K562 (cell line): ENCODE measurements around the gene MB21D2. TPM values are rescaled to one million over a fixed set of nuclear protein-coding genes. Genes with fewer than 3 reads are reported as not detected.

Source experiments
- ATAC-seq: fragments of 200-7000 bp; cut with Tn5 transposase; 3 replicates; pipeline ENCODE4 v1.9.1; 2020; ENCODE audit warnings: moderate library complexity
- BruUV-seq: library from RNA; stranded (reverse); fragments of 400-500 nt; replicated peaks from 2 replicates; lab custom pipeline; 2021; lab: Mats Ljungman, UMichigan
- CTCF ChIA-PET: fragments of 300-600 bp; formaldehyde crosslinking; extraction: SDS; loops from one replicate; lab custom pipeline; 2021; ENCODE audit warnings: low intra/inter-chr PET ratio; lab: Yijun Ruan, JAX
- POLR2A ChIA-PET: fragments of 300-600, 350-650 bp; sonication (Branson Sonifier 250); formaldehyde crosslinking; extraction: SDS; loops from one replicate; lab custom pipeline; 2021; ENCODE audit warnings: antibody characterized with exemption, inconsistent platforms; lab: Yijun Ruan, JAX
- DNase-seq, 4 experiments: peaks; one replicate each; pipeline versions ENCODE4 v3.0.0 to v3.0.0-alpha.2; 2011 to 2018; ENCODE audit warnings: low spot score in 3 of 4, mixed read lengths in 3 of 4; ENCODE audit errors: extremely low read depth in 1 of 4
- FAIRE-seq: peaks from 2 replicates; lab custom pipeline; 2011; peaks lifted over from hg19 to GRCh38; lab: Jason Lieb, UNC
- H2AFZ ChIP-seq: 2 replicates; pipeline ENCODE4 v1.6.0; 2011; ENCODE audit warnings: low read depth, low read length, control low read depth, inconsistent platforms
- H3K27ac ChIP-seq: fragments of 200-600 bp; 3 replicates; pipeline ENCODE4 v1.8.0; 2011; ENCODE audit warnings: low read depth, mild to moderate bottlenecking, control low read depth, inconsistent platforms, low read length, moderate library complexity, mixed read lengths; ENCODE audit errors: extremely low read depth
- H3K27me3 ChIP-seq, 2 experiments: fragments of 300-600 bp in 1 of 2; 2 replicates in 1 of 2; 3 replicates in 1 of 2; pipeline versions ENCODE4 v1.6.0 to v1.8.0; 2011; ENCODE audit warnings: inconsistent platforms in 2 of 2, low read length in 2 of 2, mild to moderate bottlenecking in 1 of 2, mixed read lengths in 1 of 2, moderate library complexity in 1 of 2; ENCODE audit not compliant: control insufficient read depth in 2 of 2, insufficient read depth in 2 of 2
- H3K36me3 ChIP-seq: fragments of 300-600 bp; 3 replicates; pipeline ENCODE4 v1.8.0; 2011; ENCODE audit warnings: mild to moderate bottlenecking, low read length, inconsistent platforms; ENCODE audit not compliant: control insufficient read depth, insufficient read depth
- H3K4me1 ChIP-seq, 2 experiments: fragments of 200-600 bp in 1 of 2; replicated peaks in 1 of 2; 2 replicates in 1 of 2; 3 replicates in 1 of 2; pipeline versions ENCODE4 v1.5.1 to v1.8.0; 2011; ENCODE audit warnings: inconsistent platforms in 2 of 2, low read length in 2 of 2, mild to moderate bottlenecking in 1 of 2, mixed read lengths in 1 of 2, moderate library complexity in 1 of 2; ENCODE audit not compliant: control insufficient read depth in 2 of 2, insufficient read depth in 2 of 2
- H3K4me2 ChIP-seq: 2 replicates; pipeline ENCODE4 v1.6.1; 2011; ENCODE audit warnings: low read length, control low read depth, inconsistent platforms, mixed read lengths; ENCODE audit not compliant: insufficient read depth
- H3K4me3 ChIP-seq: fragments of 200-600 bp; sonication (generic), shearing (Covaris generic); 2 replicates; pipeline ENCODE4 v1.5.1; 2016; ENCODE audit warnings: control low read depth, inconsistent platforms
- H3K79me2 ChIP-seq: fragments of 200-600 bp; 3 replicates; pipeline ENCODE4 v1.8.0; 2011; ENCODE audit warnings: low read length, inconsistent platforms; ENCODE audit not compliant: control insufficient read depth, insufficient read depth
- H3K9ac ChIP-seq, 2 experiments: 2 replicates each; pipeline versions ENCODE4 v1.6.0 to v1.6.1; 2011; ENCODE audit warnings: low read depth in 2 of 2, low read length in 2 of 2, control low read depth in 1 of 2, inconsistent platforms in 1 of 2, mild to moderate bottlenecking in 1 of 2, mixed read lengths in 1 of 2; ENCODE audit not compliant: insufficient read depth in 1 of 2
- H3K9me1 ChIP-seq: one replicate; pipeline ENCODE4 v1.6.0; 2011; ENCODE audit warnings: inconsistent platforms, mild to moderate bottlenecking, low read length, moderate library complexity; ENCODE audit not compliant: control insufficient read depth, insufficient read depth
- H3K9me3 ChIP-seq: replicated peaks from 2 replicates; pipeline ENCODE4 v1.5.1; 2011; ENCODE audit warnings: low read depth, low read length, inconsistent platforms; ENCODE audit not compliant: control insufficient read depth, insufficient read depth
- H4K20me1 ChIP-seq: replicated peaks from 2 replicates; pipeline ENCODE4 v1.6.1; 2011; ENCODE audit warnings: low read length, inconsistent platforms, mixed read lengths; ENCODE audit not compliant: control insufficient read depth, insufficient read depth
- ARID3A ChIP-seq: IDR thresholded peaks from 2 replicates; pipeline ENCODE4 v1.6.1; 2012; ENCODE audit warnings: low read depth, low read length, improper control_type of control experiment, borderline replicate concordance
- BHLHE40 ChIP-seq: IDR thresholded peaks from 2 replicates; pipeline ENCODE4 v1.6.1; 2011; ENCODE audit warnings: low read length, improper control_type of control experiment
- CBX3 ChIP-seq, 2 experiments: IDR thresholded peaks; 1 replicate in 1 of 2; 2 replicates in 1 of 2; pipeline ENCODE4 v1.6.1; 2012; ENCODE audit warnings: inconsistent platforms in 2 of 2, low read length in 2 of 2, borderline replicate concordance in 1 of 2, control low read depth in 1 of 2
- CHD2 ChIP-seq: IDR thresholded peaks from 2 replicates; pipeline ENCODE4 v1.6.1; 2011; ENCODE audit warnings: low read depth, low read length
- CTBP1 ChIP-seq: fragments of 450-650 bp; IDR thresholded peaks from 2 replicates; pipeline ENCODE4 v1.6.1; 2016; ENCODE audit warnings: borderline replicate concordance
- DLX4 ChIP-seq: fragments of 250-450 bp; sonication (Bioruptor Pico); IDR thresholded peaks from 2 replicates; pipeline ENCODE4 v1.6.1; 2021; ENCODE audit warnings: mild to moderate bottlenecking
- LARP7 ChIP-seq: fragments of 450-650 bp; IDR thresholded peaks from 2 replicates; pipeline ENCODE4 v1.6.1; 2016
- PURB ChIP-seq: sonication (generic); formaldehyde crosslinking; IDR thresholded peaks from 2 replicates; pipeline ENCODE4 v1.9.0; 2021; ENCODE audit warnings: low read depth, mild to moderate bottlenecking, missing genetic modification reagents
- RBM39 ChIP-seq: fragments of 200-400 bp; formaldehyde crosslinking; optimal IDR thresholded peaks from 2 replicates; pipeline ENCODE3; 2018; ENCODE audit warnings: low read depth, low read length
- SP1 ChIP-seq: sonication (generic); formaldehyde crosslinking; IDR thresholded peaks from 2 replicates; pipeline ENCODE4 v1.8.1; 2022; ENCODE audit warnings: mild to moderate bottlenecking, missing genetic modification reagents
- TBP ChIP-seq: optimal IDR thresholded peaks from 2 replicates; pipeline ENCODE3; 2011; ENCODE audit warnings: low read depth, low read length, improper control_type of control experiment
- TCFL5 ChIP-seq: fragments of 250-450 bp; sonication (Bioruptor Pico); conservative IDR thresholded peaks from 2 replicates; pipeline ENCODE4 v1.6.1; 2021; ENCODE audit warnings: mild to moderate bottlenecking, moderate library complexity, matching md5 sums
- WHSC1 ChIP-seq: IDR thresholded peaks from one replicate; pipeline ENCODE4 v1.6.1; 2012; ENCODE audit warnings: low read length, control low read depth, inconsistent platforms
- ZBTB1 ChIP-seq: sonication (generic); formaldehyde crosslinking; IDR thresholded peaks from 2 replicates; pipeline ENCODE4 v1.8.1; 2023; ENCODE audit warnings: missing genetic modification reagents, low read depth, mild to moderate bottlenecking, borderline replicate concordance
- ZNF444 ChIP-seq: fragments of 250-450 bp; sonication (Bioruptor Pico); IDR thresholded peaks from 2 replicates; pipeline ENCODE4 v1.4.0; 2020; ENCODE audit warnings: mild to moderate bottlenecking, moderate library complexity
- ZNF707 ChIP-seq: fragments of 250-450 bp; sonication (Bioruptor Pico); conservative IDR thresholded peaks from 2 replicates; pipeline ENCODE4 v1.8.0; 2022; ENCODE audit warnings: inconsistent platforms, mild to moderate bottlenecking, moderate library complexity
- WGBS: fragments of 100-300 bp; shearing (Covaris generic); methylation state at CpG from one replicate; pipeline ENCODE4 v1.1.6; 2016; ENCODE audit warnings: low coverage, mixed read lengths; ENCODE audit not compliant: insufficient coverage; ENCODE audit errors: missing lambda C conversion rate; 5-methylcytosine and 5-hydroxymethylcytosine counted together
- in situ Hi-C: fragments of 300-500 bp; cut with MboI; formaldehyde crosslinking; loops from 4 replicates; pipeline ENCODE4 v1.15.0; 2018; ENCODE audit warnings: inconsistent platforms, mixed read lengths
- intact Hi-C: fragments of 100-400 bp; cut with micrococcal nuclease; formaldehyde crosslinking; loops from 2 replicates; pipeline ENCODE4 v1.14.2; 2022
- polyA plus RNA-seq, 8 experiments: library from polyadenylated mRNA; depleted of rRNA in 4 of 8; stranded (reverse) in 5 of 8; unstranded in 3 of 8; fragments of >200 nt; fragmentation: Nextera tagmentation in 2 of 8; fragmentation: Illumina TruSeq in 1 of 8; extraction: Ambion mirVana in 2 of 8; extraction: Trizol in 1 of 8; gene quantifications; 2 replicates each; pipeline versions ENCODE4 v1.2.1 to v1.2.3, GENCODE V29; 2011 to 2014; ENCODE audit warnings: inconsistent platforms in 1 of 8, missing spikeins in 1 of 8
- total RNA-seq, 7 experiments: library from RNA; depleted of rRNA in 6 of 7; stranded (reverse); fragments of >200 nt in 6 of 7; fragmentation: Illumina TruSeq in 2 of 7; extraction: Trizol in 2 of 7; gene quantifications; 2 replicates each; pipeline versions ENCODE4 v1.2.1 to v1.2.3, GENCODE V29; 2011 to 2021; ENCODE audit warnings: low replicate concordance in 1 of 7
- TF ChIP-seq, protein P1 (sequence below): fragments of 250-450 bp; sonication (Bioruptor Pico); IDR thresholded peaks from 2 replicates; pipeline ENCODE4 v1.8.0; 2021; ENCODE audit warnings: mild to moderate bottlenecking, moderate library complexity
- TF ChIP-seq, protein P2 (sequence below): fragments of 250-450 bp; sonication (Bioruptor Pico); IDR thresholded peaks from 2 replicates; pipeline ENCODE4 v1.4.0; 2020
- TF ChIP-seq, protein P3 (sequence below): fragments of 200-800 bp; sonication (Bioruptor generic); IDR thresholded peaks from 2 replicates; pipeline ENCODE4 v1.6.1; 2017; ENCODE audit warnings: missing genetic modification characterization, missing compliant biosample characterization

Gene MB21D2
- total and polyA plus RNA-seq, 9 of the 15 experiments (the other 6 are each of a cell fraction or from before 2014, with no cell fraction given): 0.01 TPM; not detected in 8

- POLR2A ChIA-PET: interaction anchor here (0.6 to 0.9 kb wide), 2 partner anchors 13 to 89 kb away, joined by 3 read pairs; no protein-coding TSS in a partner anchor
- in situ Hi-C loops: no loop called here
- ATAC-seq: no peak
Measured at GRCh38 chr3:192943393-192943792, 25.7 kb upstream of the MB21D2 start.

More at GRCh38 chr3:192943393-192943792, 25.7 kb upstream of the MB21D2 start:
- WGBS: 6% methylated on average over 2 of the region's 2 CpGs
- no peak overlapping the region for H3K4me3 ChIP-seq
- TF ChIP-seq CTBP1 (no peak), ZBTB1 (CRISPR knock-in tag) (no peak), WHSC1 (no peak), SP1 (no peak), ZNF444 (CRISPR knock-in tag) (no peak), LARP7 (no peak), RBM39 (no peak), BHLHE40 (no peak), ARID3A (no peak), DLX4 (CRISPR knock-in tag) (no peak), PURB (CRISPR knock-in tag) (no peak), TBP (no peak), ZNF707 (no peak), CBX3 (IDR thresholded peaks at IDR 0.05; ENCODE audit: borderline replicate concordance in 1 of 2, low read length in 2 of 2) (no peak), CHD2 (no peak), TCFL5 (no peak)
- TF ChIP-seq, protein P1, sequence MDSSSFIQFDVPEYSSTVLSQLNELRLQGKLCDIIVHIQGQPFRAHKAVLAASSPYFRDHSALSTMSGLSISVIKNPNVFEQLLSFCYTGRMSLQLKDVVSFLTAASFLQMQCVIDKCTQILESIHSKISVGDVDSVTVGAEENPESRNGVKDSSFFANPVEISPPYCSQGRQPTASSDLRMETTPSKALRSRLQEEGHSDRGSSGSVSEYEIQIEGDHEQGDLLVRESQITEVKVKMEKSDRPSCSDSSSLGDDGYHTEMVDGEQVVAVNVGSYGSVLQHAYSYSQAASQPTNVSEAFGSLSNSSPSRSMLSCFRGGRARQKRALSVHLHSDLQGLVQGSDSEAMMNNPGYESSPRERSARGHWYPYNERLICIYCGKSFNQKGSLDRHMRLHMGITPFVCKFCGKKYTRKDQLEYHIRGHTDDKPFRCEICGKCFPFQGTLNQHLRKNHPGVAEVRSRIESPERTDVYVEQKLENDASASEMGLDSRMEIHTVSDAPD (CRISPR knock-in tag): no peak
- TF ChIP-seq, protein P2, sequence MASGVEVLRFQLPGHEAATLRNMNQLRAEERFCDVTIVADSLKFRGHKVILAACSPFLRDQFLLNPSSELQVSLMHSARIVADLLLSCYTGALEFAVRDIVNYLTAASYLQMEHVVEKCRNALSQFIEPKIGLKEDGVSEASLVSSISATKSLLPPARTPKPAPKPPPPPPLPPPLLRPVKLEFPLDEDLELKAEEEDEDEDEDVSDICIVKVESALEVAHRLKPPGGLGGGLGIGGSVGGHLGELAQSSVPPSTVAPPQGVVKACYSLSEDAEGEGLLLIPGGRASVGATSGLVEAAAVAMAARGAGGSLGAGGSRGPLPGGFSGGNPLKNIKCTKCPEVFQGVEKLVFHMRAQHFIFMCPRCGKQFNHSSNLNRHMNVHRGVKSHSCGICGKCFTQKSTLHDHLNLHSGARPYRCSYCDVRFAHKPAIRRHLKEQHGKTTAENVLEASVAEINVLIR (CRISPR knock-in tag): no peak
- TF ChIP-seq, protein P3, sequence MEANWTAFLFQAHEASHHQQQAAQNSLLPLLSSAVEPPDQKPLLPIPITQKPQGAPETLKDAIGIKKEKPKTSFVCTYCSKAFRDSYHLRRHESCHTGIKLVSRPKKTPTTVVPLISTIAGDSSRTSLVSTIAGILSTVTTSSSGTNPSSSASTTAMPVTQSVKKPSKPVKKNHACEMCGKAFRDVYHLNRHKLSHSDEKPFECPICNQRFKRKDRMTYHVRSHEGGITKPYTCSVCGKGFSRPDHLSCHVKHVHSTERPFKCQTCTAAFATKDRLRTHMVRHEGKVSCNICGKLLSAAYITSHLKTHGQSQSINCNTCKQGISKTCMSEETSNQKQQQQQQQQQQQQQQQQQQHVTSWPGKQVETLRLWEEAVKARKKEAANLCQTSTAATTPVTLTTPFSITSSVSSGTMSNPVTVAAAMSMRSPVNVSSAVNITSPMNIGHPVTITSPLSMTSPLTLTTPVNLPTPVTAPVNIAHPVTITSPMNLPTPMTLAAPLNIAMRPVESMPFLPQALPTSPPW (CRISPR knock-in tag): no peak
- H3K27me3 ChIP-seq: no peaks in the 10 kb centered on the region
- no peaks in the 10 kb centered on the region for H3K36me3 ChIP-seq
- intact Hi-C loops: no loop called here
- no peaks in the 10 kb centered on the region for H3K9me1 ChIP-seq
- no peaks in the 10 kb centered on the region for H4K20me1 ChIP-seq
- no peak overlapping the region for H3K4me2 ChIP-seq
- H3K79me2 ChIP-seq: no peaks in the 10 kb centered on the region
- CTCF ChIA-PET: no interaction called here
- BruUV-seq: no TSS peak
- no peak overlapping the region for H3K9ac ChIP-seq
- FAIRE-seq (no peak), DNase-seq (no peak)
- no peaks in the 10 kb centered on the region for H3K4me1 ChIP-seq
- no peaks in the 10 kb centered on the region for H3K9me3 ChIP-seq
- H2AFZ ChIP-seq: no peak overlapping the region
- H3K27ac ChIP-seq: no peak overlapping the region
